SK-N-SH treated with all-trans-retinoic acid at 6 μM for 48 hours (cell line): ENCODE data around the gene CSRNP3.

ENCODE experiments used
- BACH2 ChIP-seq: fragments of 250-450 bp; sonication (Bioruptor Pico); IDR thresholded peaks from 2 replicates; pipeline ENCODE4 v1.9.0; 2021; ENCODE audit warnings: mild to moderate bottlenecking, borderline replicate concordance
- CREB5 ChIP-seq: fragments of 250-450 bp; sonication (Bioruptor Pico); IDR thresholded peaks from 2 replicates; pipeline ENCODE4 v1.5.1; 2020; ENCODE audit warnings: low read depth, mild to moderate bottlenecking, moderate library complexity
- PPARA ChIP-seq: fragments of 250-450 bp; sonication (Bioruptor Pico); IDR thresholded peaks from 2 replicates; pipeline ENCODE4 v1.5.0; 2020; ENCODE audit warnings: mild to moderate bottlenecking, borderline replicate concordance
- TOX ChIP-seq: fragments of 250-450 bp; sonication (Bioruptor Pico); IDR thresholded peaks from 2 replicates; pipeline ENCODE4 v1.8.0; 2021; ENCODE audit warnings: mild to moderate bottlenecking, moderate library complexity, borderline replicate concordance
- ZC3H10 ChIP-seq: fragments of 250-450 bp; sonication (Bioruptor Pico); IDR thresholded peaks from 2 replicates; pipeline ENCODE4 v1.5.1; 2021; ENCODE audit warnings: mild to moderate bottlenecking, moderate library complexity
- ZFP3 ChIP-seq: fragments of 250-450 bp; sonication (Bioruptor Pico); IDR thresholded peaks from 2 replicates; pipeline ENCODE4 v1.5.0; 2020; ENCODE audit warnings: mild to moderate bottlenecking, moderate library complexity
- ZNF70 ChIP-seq: fragments of 450-650 bp; formaldehyde crosslinking; IDR thresholded peaks from 2 replicates; pipeline ENCODE4 v1.5.0; 2020; ENCODE audit warnings: mild to moderate bottlenecking, moderate library complexity
- TF ChIP-seq, protein P1 (sequence below): fragments of 250-450 bp; sonication (Bioruptor Pico); IDR thresholded peaks from 2 replicates; pipeline ENCODE4 v1.8.0; 2021; ENCODE audit warnings: low read depth, mild to moderate bottlenecking, moderate library complexity, borderline replicate concordance
- TF ChIP-seq, protein P2 (sequence below): fragments of 250-450 bp; sonication (Bioruptor Pico); IDR thresholded peaks from 2 replicates; pipeline ENCODE4 v1.8.0; 2020; ENCODE audit warnings: mild to moderate bottlenecking, moderate library complexity, borderline replicate concordance
- TF ChIP-seq, protein P3 (sequence below): fragments of 250-450 bp; sonication (Bioruptor Pico); IDR thresholded peaks from 2 replicates; pipeline ENCODE4 v1.5.0; 2020; ENCODE audit warnings: mild to moderate bottlenecking, moderate library complexity

GRCh38 chr2:165618806-165619205 is 149.3 kb downstream of the CSRNP3 start:
- TF ChIP-seq ZC3H10 (CRISPR knock-in tag) (no peak), ZNF70 (CRISPR knock-in tag) (no peak), ZFP3 (CRISPR knock-in tag) (no peak), CREB5 (CRISPR knock-in tag) (no peak), TOX (CRISPR knock-in tag) (no peak), BACH2 (no peak), PPARA (CRISPR knock-in tag) (no peak)
- TF ChIP-seq, protein P1, sequence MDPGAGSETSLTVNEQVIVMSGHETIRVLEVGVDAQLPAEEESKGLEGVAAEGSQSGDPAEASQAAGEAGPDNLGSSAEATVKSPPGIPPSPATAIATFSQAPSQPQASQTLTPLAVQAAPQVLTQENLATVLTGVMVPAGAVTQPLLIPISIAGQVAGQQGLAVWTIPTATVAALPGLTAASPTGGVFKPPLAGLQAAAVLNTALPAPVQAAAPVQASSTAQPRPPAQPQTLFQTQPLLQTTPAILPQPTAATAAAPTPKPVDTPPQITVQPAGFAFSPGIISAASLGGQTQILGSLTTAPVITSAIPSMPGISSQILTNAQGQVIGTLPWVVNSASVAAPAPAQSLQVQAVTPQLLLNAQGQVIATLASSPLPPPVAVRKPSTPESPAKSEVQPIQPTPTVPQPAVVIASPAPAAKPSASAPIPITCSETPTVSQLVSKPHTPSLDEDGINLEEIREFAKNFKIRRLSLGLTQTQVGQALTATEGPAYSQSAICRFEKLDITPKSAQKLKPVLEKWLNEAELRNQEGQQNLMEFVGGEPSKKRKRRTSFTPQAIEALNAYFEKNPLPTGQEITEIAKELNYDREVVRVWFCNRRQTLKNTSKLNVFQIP = no peak
- TF ChIP-seq, protein P2, sequence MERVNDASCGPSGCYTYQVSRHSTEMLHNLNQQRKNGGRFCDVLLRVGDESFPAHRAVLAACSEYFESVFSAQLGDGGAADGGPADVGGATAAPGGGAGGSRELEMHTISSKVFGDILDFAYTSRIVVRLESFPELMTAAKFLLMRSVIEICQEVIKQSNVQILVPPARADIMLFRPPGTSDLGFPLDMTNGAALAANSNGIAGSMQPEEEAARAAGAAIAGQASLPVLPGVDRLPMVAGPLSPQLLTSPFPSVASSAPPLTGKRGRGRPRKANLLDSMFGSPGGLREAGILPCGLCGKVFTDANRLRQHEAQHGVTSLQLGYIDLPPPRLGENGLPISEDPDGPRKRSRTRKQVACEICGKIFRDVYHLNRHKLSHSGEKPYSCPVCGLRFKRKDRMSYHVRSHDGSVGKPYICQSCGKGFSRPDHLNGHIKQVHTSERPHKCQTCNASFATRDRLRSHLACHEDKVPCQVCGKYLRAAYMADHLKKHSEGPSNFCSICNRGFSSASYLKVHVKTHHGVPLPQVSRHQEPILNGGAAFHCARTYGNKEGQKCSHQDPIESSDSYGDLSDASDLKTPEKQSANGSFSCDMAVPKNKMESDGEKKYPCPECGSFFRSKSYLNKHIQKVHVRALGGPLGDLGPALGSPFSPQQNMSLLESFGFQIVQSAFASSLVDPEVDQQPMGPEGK = no peak
- TF ChIP-seq, protein P3, sequence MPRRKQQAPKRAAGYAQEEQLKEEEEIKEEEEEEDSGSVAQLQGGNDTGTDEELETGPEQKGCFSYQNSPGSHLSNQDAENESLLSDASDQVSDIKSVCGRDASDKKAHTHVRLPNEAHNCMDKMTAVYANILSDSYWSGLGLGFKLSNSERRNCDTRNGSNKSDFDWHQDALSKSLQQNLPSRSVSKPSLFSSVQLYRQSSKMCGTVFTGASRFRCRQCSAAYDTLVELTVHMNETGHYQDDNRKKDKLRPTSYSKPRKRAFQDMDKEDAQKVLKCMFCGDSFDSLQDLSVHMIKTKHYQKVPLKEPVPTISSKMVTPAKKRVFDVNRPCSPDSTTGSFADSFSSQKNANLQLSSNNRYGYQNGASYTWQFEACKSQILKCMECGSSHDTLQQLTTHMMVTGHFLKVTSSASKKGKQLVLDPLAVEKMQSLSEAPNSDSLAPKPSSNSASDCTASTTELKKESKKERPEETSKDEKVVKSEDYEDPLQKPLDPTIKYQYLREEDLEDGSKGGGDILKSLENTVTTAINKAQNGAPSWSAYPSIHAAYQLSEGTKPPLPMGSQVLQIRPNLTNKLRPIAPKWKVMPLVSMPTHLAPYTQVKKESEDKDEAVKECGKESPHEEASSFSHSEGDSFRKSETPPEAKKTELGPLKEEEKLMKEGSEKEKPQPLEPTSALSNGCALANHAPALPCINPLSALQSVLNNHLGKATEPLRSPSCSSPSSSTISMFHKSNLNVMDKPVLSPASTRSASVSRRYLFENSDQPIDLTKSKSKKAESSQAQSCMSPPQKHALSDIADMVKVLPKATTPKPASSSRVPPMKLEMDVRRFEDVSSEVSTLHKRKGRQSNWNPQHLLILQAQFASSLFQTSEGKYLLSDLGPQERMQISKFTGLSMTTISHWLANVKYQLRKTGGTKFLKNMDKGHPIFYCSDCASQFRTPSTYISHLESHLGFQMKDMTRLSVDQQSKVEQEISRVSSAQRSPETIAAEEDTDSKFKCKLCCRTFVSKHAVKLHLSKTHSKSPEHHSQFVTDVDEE (CRISPR knock-in tag) = no peak
